Hepatic stellate cell (primary cell): ENCODE data around the gene WWOX.

ENCODE experiments used
- DNase-seq: peaks from one replicate; pipeline ENCODE4 v3.0.0; 2011; ENCODE audit warnings: low spot score

Gene WWOX

GRCh38 chr16:78955206-78955605 is 855.8 kb downstream of the WWOX start:
- DNase-seq = no peak

- DNase-seq = no peak
Observed at GRCh38 chr16:78956859-78957258, 857.4 kb downstream of the WWOX start.

GRCh38 chr16:78957317-78958100 is 858.1 kb downstream of the WWOX start:
- DNase-seq = no peak

GRCh38 chr16:78961464-78961863 is 862.0 kb downstream of the WWOX start:
- no peak for DNase-seq

- DNase-seq = no peak
Observed at GRCh38 chr16:78962457-78962929, 863.0 kb downstream of the WWOX start.

- DNase-seq = no peak
Observed at GRCh38 chr16:78967948-78968347, 868.5 kb downstream of the WWOX start.

- no peak for DNase-seq
Observed at GRCh38 chr16:78969721-78970120, 870.3 kb downstream of the WWOX start.

GRCh38 chr16:78970650-78971049 is 871.2 kb downstream of the WWOX start:
- DNase-seq = no peak

GRCh38 chr16:78972006-78972405 is 872.6 kb downstream of the WWOX start:
- DNase-seq = no peak

GRCh38 chr16:78972986-78973385 is 873.5 kb downstream of the WWOX start:
- no peak for DNase-seq

GRCh38 chr16:78976212-78976611 is 876.8 kb downstream of the WWOX start:
- DNase-seq = no peak

GRCh38 chr16:78980825-78981224 is 881.4 kb downstream of the WWOX start:
- no peak for DNase-seq

GRCh38 chr16:78982096-78982744 is 882.8 kb downstream of the WWOX start:
- DNase-seq = no peak

GRCh38 chr16:78984324-78984723 is 884.9 kb downstream of the WWOX start:
- DNase-seq = no peak

- no peak for DNase-seq
Observed at GRCh38 chr16:78984887-78985464, 885.5 kb downstream of the WWOX start.

- no peak for DNase-seq
Observed at GRCh38 chr16:78985716-78986605, 886.5 kb downstream of the WWOX start.

- no peak for DNase-seq
Observed at GRCh38 chr16:78987666-78988065, 888.2 kb downstream of the WWOX start.

GRCh38 chr16:78988361-78988969 is 889.0 kb downstream of the WWOX start:
- no peak for DNase-seq

GRCh38 chr16:78990309-78990701 is 890.9 kb downstream of the WWOX start:
- no peak for DNase-seq

GRCh38 chr16:78992001-78992400 is 892.5 kb downstream of the WWOX start:
- no peak for DNase-seq

GRCh38 chr16:78993346-78993745 is 893.9 kb downstream of the WWOX start:
- no peak for DNase-seq
